Tibial nerve (tissue), 4 donors: ENCODE data around the gene LEF1.

Experiments used
- EP300 ChIP-seq, 2 donors: sonication (generic); formaldehyde crosslinking; IDR thresholded peaks; one replicate each; pipeline ENCODE4 v1.6.1; 2017; ENCODE audit warnings: antibody characterized with exemption in 2 of 2, mild to moderate bottlenecking in 1 of 2
- POLR2A ChIP-seq, 2 donors: fragments of 450-650 bp; IDR thresholded peaks; one replicate each; pipeline ENCODE4 v1.6.1; 2017; ENCODE audit warnings: antibody characterized with exemption in 2 of 2, mild to moderate bottlenecking in 2 of 2, moderate library complexity in 2 of 2
- TF ChIP-seq, protein P1 (sequence below), 5 experiments: fragments of 200-600 bp in 3 of 5; fragments of 450-650 bp in 2 of 5; sonication (generic) in 3 of 5; IDR thresholded peaks; one replicate each; pipeline ENCODE4 v1.5.1; 2016 to 2019; ENCODE audit warnings: antibody characterized with exemption in 5 of 5, mild to moderate bottlenecking in 3 of 5, moderate library complexity in 2 of 5

DNA sequence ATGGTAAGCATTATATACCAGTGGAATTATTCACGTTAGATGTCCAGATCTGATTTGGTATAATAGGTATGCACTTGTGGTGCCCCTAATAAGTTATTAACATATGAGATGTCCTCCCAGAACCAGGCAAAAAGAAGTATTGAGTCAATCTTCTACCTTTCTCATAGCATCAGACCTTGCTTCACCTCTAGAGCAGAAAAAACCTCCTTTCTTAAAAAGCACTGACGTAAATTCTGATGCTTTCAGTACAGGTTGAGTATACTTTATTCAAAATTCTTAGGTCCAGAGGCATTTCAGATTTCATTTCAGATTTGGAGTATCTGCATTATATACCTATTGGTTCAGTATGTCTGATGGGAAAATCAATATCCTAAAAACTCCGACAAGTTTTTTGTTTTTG is 22.4 kb downstream of the LEF1 start:
- TF ChIP-seq, protein P1, sequence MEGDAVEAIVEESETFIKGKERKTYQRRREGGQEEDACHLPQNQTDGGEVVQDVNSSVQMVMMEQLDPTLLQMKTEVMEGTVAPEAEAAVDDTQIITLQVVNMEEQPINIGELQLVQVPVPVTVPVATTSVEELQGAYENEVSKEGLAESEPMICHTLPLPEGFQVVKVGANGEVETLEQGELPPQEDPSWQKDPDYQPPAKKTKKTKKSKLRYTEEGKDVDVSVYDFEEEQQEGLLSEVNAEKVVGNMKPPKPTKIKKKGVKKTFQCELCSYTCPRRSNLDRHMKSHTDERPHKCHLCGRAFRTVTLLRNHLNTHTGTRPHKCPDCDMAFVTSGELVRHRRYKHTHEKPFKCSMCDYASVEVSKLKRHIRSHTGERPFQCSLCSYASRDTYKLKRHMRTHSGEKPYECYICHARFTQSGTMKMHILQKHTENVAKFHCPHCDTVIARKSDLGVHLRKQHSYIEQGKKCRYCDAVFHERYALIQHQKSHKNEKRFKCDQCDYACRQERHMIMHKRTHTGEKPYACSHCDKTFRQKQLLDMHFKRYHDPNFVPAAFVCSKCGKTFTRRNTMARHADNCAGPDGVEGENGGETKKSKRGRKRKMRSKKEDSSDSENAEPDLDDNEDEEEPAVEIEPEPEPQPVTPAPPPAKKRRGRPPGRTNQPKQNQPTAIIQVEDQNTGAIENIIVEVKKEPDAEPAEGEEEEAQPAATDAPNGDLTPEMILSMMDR (IDR thresholded peaks at IDR 0.05) = no peak
- no peak for TF ChIP-seq POLR2A (IDR thresholded peaks at IDR 0.05)
- TF ChIP-seq EP300 (IDR thresholded peaks at IDR 0.05) = no peak
